ENCODE results near the gene DNA2.

DNA sequence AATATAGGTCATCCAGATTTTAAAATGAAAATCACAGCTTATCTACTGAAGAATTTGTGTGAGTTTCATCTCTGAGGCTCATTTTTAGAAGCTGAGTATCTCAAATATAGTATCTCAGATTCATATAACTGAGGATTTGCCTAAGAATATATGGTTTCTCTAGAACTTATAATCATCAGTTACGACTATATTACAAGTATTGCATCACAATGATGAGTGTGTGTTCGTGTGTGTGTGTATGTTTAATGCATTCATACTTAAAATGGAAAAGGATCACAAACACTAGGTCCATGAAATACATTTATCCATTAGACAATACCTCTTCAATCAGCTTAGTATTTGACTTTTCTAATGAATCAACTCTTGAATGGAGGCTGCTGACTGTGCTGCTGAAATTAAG, 86.0 kb downstream of the DNA2 start:
- TF ChIP-seq POLR2AphosphoS5 (IDR thresholded peaks at IDR 0.05; ENCODE audit: low read depth, low read length) (no peak), POLR2A (IDR thresholded peaks at IDR 0.05; ENCODE audit: low read depth, low read length) (no peak), TAF1 (IDR thresholded peaks at IDR 0.05; ENCODE audit: low read depth, low read length) (no peak), SPI1 (IDR thresholded peaks at IDR 0.05; ENCODE audit: low read depth, low read length) (no peak)

All from GM12891 (cell line).